ENCODE measurements around the gene PCGF5.
A peak's percentile ranks its signal among the peaks of the same experiment; 100 is the strongest.
"Not testable (repeated sequence)": the region's sequence is repeated elsewhere in the genome, so short reads cannot be mapped to it uniquely, and the experiment has no call there.

The PCGF5 gene

GRCh38 chr10:91210435-91210834, 10.0 kb upstream of the PCGF5 start:
- DNase-seq = no peak

GRCh38 chr10:91211675-91212074, 8.8 kb upstream of the PCGF5 start:
- no peak for DNase-seq

- no peak for DNase-seq
Measured at GRCh38 chr10:91214911-91215310, 5.6 kb upstream of the PCGF5 start.

GRCh38 chr10:91215384-91215783, 5.1 kb upstream of the PCGF5 start:
- DNase-seq = no peak

GRCh38 chr10:91219371-91220193, 881 bp upstream of the PCGF5 start:
- no peak for DNase-seq

- no peak for DNase-seq
Measured at GRCh38 chr10:91220954-91221675, 652 bp downstream of the PCGF5 start.

- no peak for DNase-seq
Measured at GRCh38 chr10:91226093-91226492, 5.6 kb downstream of the PCGF5 start.

GRCh38 chr10:91227576-91227975, 7.1 kb downstream of the PCGF5 start:
- no peak for DNase-seq

GRCh38 chr10:91229683-91230082, 9.2 kb downstream of the PCGF5 start:
- DNase-seq = no peak

GRCh38 chr10:91238191-91238590, 17.7 kb downstream of the PCGF5 start:
- DNase-seq = no peak

GRCh38 chr10:91239789-91240188, 19.3 kb downstream of the PCGF5 start:
- no peak for DNase-seq

GRCh38 chr10:91242940-91243339, 22.5 kb downstream of the PCGF5 start:
- DNase-seq = no peak

- DNase-seq = no peak
Measured at GRCh38 chr10:91247360-91248111, 27.1 kb downstream of the PCGF5 start.

GRCh38 chr10:91249700-91250099, 29.2 kb downstream of the PCGF5 start:
- DNase-seq = no peak

GRCh38 chr10:91250341-91250740, 29.9 kb downstream of the PCGF5 start:
- no peak for DNase-seq

- DNase-seq = peak; percentile 6 to 74 (median 44)
Measured at GRCh38 chr10:91251430-91252056, 31.1 kb downstream of the PCGF5 start.

- no peak for DNase-seq
Measured at GRCh38 chr10:91253300-91253699, 32.8 kb downstream of the PCGF5 start.

- no peak for DNase-seq
Measured at GRCh38 chr10:91257310-91257709, 36.8 kb downstream of the PCGF5 start.

GRCh38 chr10:91260417-91260816, 40.0 kb downstream of the PCGF5 start:
- DNase-seq = not testable (repeated sequence)

- DNase-seq = no peak
Measured at GRCh38 chr10:91271886-91272285, 51.4 kb downstream of the PCGF5 start.

- DNase-seq = no peak
Measured at GRCh38 chr10:91284486-91285090, 64.1 kb downstream of the PCGF5 start.

GRCh38 chr10:91286572-91286971, 66.1 kb downstream of the PCGF5 start:
- DNase-seq = no peak

GRCh38 chr10:91287276-91287675, 66.8 kb downstream of the PCGF5 start:
- no peak for DNase-seq
